Glutamatergic neuron (in vitro differentiated cells): ENCODE measurements around the gene TPGS2. TPM values are rescaled to one million over a fixed set of nuclear protein-coding genes. Genes with fewer than 3 reads are reported as not detected.
A peak's percentile ranks its signal among the peaks of the same experiment; 100 is the strongest.
"Not testable (repeated sequence)": the region's sequence is repeated elsewhere in the genome, so short reads cannot be mapped to it uniquely, and the experiment has no call there.

Experiments used
- DNase-seq: peaks from one replicate; pipeline ENCODE4 v3.0.0; 2022
- H3K27ac Mint-ChIP-seq: one replicate; pipeline ENCODE4 v1.8.0; 2020; ENCODE audit warnings: mild to moderate bottlenecking, mixed read lengths, inconsistent platforms; ENCODE audit not compliant: unreplicated experiment
- H3K27me3 Mint-ChIP-seq: one replicate; pipeline ENCODE4 v1.8.0; 2020; ENCODE audit warnings: mild to moderate bottlenecking, moderate library complexity, mixed read lengths, inconsistent platforms; ENCODE audit not compliant: unreplicated experiment
- H3K36me3 Mint-ChIP-seq: one replicate; pipeline ENCODE4 v1.8.0; 2020; ENCODE audit warnings: mild to moderate bottlenecking, mixed read lengths, inconsistent platforms; ENCODE audit not compliant: unreplicated experiment
- H3K4me1 Mint-ChIP-seq: one replicate; pipeline ENCODE4 v1.8.0; 2020; ENCODE audit warnings: mild to moderate bottlenecking, low read depth, mixed read lengths, inconsistent platforms; ENCODE audit not compliant: unreplicated experiment
- H3K4me3 Mint-ChIP-seq: one replicate; pipeline ENCODE4 v1.8.0; 2020; ENCODE audit warnings: mild to moderate bottlenecking, mixed read lengths, inconsistent platforms; ENCODE audit not compliant: unreplicated experiment
- H3K9me3 Mint-ChIP-seq: one replicate; pipeline ENCODE4 v1.8.0; 2020; ENCODE audit warnings: mild to moderate bottlenecking, moderate library complexity, mixed read lengths, inconsistent platforms; ENCODE audit not compliant: unreplicated experiment
- CTCF ChIP-seq: fragments of 200-600 bp; sonication (generic); IDR thresholded peaks from one replicate; pipeline ENCODE4 v1.5.0; 2021; ENCODE audit not compliant: partially characterized antibody, unreplicated experiment
- long read RNA-seq: library from polyadenylated mRNA; unstranded; transcript quantifications from one replicate; pipeline ENCODE4 v2.0.0, GENCODE V29; 2020; ENCODE audit not compliant: unreplicated experiment
- total RNA-seq: library from RNA; stranded (reverse); fragmentation: NEBNext Ultra II Directional; extraction: Animal tissue kit (Norgen Biotek cat#: 25700); gene quantifications from one replicate; pipeline ENCODE4 v1.2.1, GENCODE V29; 2021; ENCODE audit not compliant: unreplicated experiment

TPGS2 gene, protein sequence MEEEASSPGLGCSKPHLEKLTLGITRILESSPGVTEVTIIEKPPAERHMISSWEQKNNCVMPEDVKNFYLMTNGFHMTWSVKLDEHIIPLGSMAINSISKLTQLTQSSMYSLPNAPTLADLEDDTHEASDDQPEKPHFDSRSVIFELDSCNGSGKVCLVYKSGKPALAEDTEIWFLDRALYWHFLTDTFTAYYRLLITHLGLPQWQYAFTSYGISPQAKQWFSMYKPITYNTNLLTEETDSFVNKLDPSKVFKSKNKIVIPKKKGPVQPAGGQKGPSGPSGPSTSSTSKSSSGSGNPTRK
- total RNA-seq = 166 TPM
- long read RNA-seq, full-length matches to known transcripts = 123 of 133 reads
- long read RNA-seq, partial matches to known transcripts = 4 of 133 reads
- long read RNA-seq, other reads (novel, unspliced or antisense) = 6 of 133 reads

GRCh38 chr18:36828630-36829361 lies at the start of gene TPGS2, which contains the start of gene KIAA1328:
Gene TPGS2, minus strand, starts transcription at chr18:36829002. Its CDS starts 235 bp downstream, at chr18:36828767.
Gene KIAA1328, plus strand, starts transcription at chr18:36829127. Its CDS starts 12 bp downstream, at chr18:36829139.
- Mint-ChIP-seq H3K27me3 (peaks cover 6% of the 10 kb centered on the region), H3K9me3 (peaks cover 8% of the 10 kb centered on the region), H3K27ac (peak within 1 kb of the TSS; percentile 90), H3K36me3 (no peaks in the 10 kb centered on the region), H3K4me3 (peak within 1 kb of the TSS; percentile 99), H3K4me1 (peaks cover 6% of the 10 kb centered on the region)
- DNase-seq = peak; percentile 86
- peak; percentile 34 for TF ChIP-seq CTCF

DNA sequence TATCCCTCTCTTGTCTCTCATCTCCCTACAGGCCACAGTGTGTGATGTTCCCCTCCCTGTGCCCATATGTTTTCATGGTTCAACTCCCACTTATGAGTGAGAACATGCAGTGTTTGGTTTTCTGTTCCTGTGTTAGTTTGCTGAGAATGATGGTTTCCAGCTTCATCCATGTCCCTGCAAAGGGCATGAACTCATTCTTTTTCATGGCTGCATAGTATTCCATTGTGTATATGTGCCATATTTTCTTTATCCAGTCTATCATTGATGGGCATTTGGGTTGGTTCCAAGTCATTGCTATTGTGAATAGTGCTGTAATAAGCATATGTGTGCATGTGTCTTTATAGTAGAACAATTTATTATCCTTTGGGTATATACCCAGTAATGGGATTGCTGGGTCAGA lies 45.0 kb upstream of the TPGS2 start:
- H3K4me3 Mint-ChIP-seq = not testable (repeated sequence)
- H3K36me3 Mint-ChIP-seq = peaks cover 13% of the 10 kb centered on the region

DNA sequence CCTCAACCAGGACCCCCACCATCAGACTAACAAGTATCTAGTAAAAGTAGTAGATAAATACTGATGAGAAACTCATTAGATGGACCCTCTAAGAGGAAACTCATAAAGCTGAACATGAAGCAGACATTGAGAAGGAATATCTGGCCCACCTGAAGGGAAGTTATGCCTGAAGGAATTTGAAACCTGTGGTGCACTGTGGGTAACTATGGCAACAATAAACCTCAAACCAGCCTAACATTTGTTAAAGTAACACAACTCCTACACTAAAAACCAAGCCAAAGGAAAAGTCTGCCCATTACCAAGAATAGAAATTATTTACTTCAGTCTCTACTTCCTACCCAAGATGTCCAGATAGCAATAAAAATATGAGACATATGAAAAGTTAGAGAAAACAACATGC lies 43.5 kb upstream of the TPGS2 start:
- Mint-ChIP-seq H3K36me3 (peaks cover 13% of the 10 kb centered on the region), H3K4me1 (no peaks in the 10 kb centered on the region), H3K9me3 (peaks cover 8% of the 10 kb centered on the region), H3K4me3 (no peak overlapping the region), H3K27ac (no peak overlapping the region), H3K27me3 (peaks cover 7% of the 10 kb centered on the region)
- no peak for TF ChIP-seq CTCF
- no peak for DNase-seq

More for the DNA sequence above, 45.0 kb upstream of the TPGS2 start:
- not testable (repeated sequence) for H3K27ac Mint-ChIP-seq, H3K27me3 Mint-ChIP-seq, H3K4me1 Mint-ChIP-seq, DNase-seq, H3K9me3 Mint-ChIP-seq

GRCh38 chr18:36871801-36872200 lies 43.0 kb upstream of the TPGS2 start:
- no peak overlapping the region for H3K4me3 Mint-ChIP-seq
- peaks cover 5% of the 10 kb centered on the region for H3K27me3 Mint-ChIP-seq
- TF ChIP-seq CTCF = no peak
- DNase-seq = no peak
- no peaks in the 10 kb centered on the region for H3K4me1 Mint-ChIP-seq
- H3K27ac Mint-ChIP-seq = no peak overlapping the region
- peaks cover 13% of the 10 kb centered on the region for H3K36me3 Mint-ChIP-seq
- H3K9me3 Mint-ChIP-seq = peaks cover 6% of the 10 kb centered on the region

DNA sequence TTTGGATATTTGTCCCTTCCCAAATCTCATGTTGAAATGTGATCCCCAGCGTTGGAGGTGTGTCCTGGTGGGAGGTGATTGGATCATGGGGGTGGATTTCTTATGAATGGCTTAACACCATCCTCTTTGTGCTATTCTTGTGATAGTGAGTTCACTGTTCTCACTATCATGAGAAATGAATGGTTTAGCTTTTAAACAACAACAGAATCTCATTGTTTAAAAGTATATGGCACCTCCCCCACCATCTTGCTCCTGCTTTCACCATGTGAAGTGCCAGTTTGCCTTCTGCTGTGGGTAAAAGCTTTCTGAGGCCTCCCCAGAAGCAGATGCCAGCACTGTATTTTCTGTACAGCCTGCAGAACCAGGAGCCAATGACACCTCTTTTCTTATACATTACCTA lies 38.3 kb upstream of the TPGS2 start:
- no peak for TF ChIP-seq CTCF
- Mint-ChIP-seq H3K4me1 (no peaks in the 10 kb centered on the region), H3K27me3 (no peaks in the 10 kb centered on the region), H3K4me3 (no peak overlapping the region), H3K9me3 (no peaks in the 10 kb centered on the region), H3K36me3 (no peaks in the 10 kb centered on the region), H3K27ac (no peak overlapping the region)
- no peak for DNase-seq
